Fibroblast of pulmonary artery (primary cell): Measurements from ENCODE around the gene INAFM1.

Experiments
- DNase-seq: peaks from one replicate; pipeline ENCODE4 v3.0.0-alpha.2; 2010; ENCODE audit warnings: low read depth
- H3K4me3 ChIP-seq: replicated peaks from 2 replicates; pipeline ENCODE4 v1.5.1; 2011; ENCODE audit warnings: low read depth, mild to moderate bottlenecking, control low read depth, low read length, moderate library complexity
- CTCF ChIP-seq: IDR thresholded peaks from 2 replicates; pipeline ENCODE4 v1.5.1; 2011; ENCODE audit warnings: mild to moderate bottlenecking, control low read depth, low read length, inconsistent platforms; ENCODE audit errors: missing control alignments

INAFM1 gene

GRCh38 chr19:47236072-47236675 lies 38.5 kb upstream of the INAFM1 start:
- TF ChIP-seq CTCF = no peak
- DNase-seq = no peak
- no peak overlapping the region for H3K4me3 ChIP-seq

GRCh38 chr19:47239152-47239551 lies 35.5 kb upstream of the INAFM1 start:
- no peak for TF ChIP-seq CTCF
- peak overlapping the region; percentile 2 for H3K4me3 ChIP-seq
- no peak for DNase-seq

- DNase-seq = peak; percentile 55
- H3K4me3 ChIP-seq = no peak overlapping the region
- no peak for TF ChIP-seq CTCF
Measured at GRCh38 chr19:47239610-47240296, 34.9 kb upstream of the INAFM1 start.

- DNase-seq = no peak
- TF ChIP-seq CTCF = no peak
- no peak overlapping the region for H3K4me3 ChIP-seq
Measured at GRCh38 chr19:47240556-47240955, 34.1 kb upstream of the INAFM1 start.

GRCh38 chr19:47240996-47241918 lies 33.4 kb upstream of the INAFM1 start:
- no peak for TF ChIP-seq CTCF
- peak; percentile 80 for DNase-seq
- no peak overlapping the region for H3K4me3 ChIP-seq

GRCh38 chr19:47241919-47242577 lies 32.6 kb upstream of the INAFM1 start:
- H3K4me3 ChIP-seq = no peak overlapping the region
- DNase-seq = no peak
- no peak for TF ChIP-seq CTCF
